Glomerular visceral epithelial cell (primary cell): ENCODE results near the gene KCNE5.
A peak's percentile ranks its signal among the peaks of the same experiment; 100 is the strongest.
"Not testable (repeated sequence)": the region's sequence is repeated elsewhere in the genome, so short reads cannot be mapped to it uniquely, and the experiment has no call there.

ENCODE experiments used
- DNase-seq: peaks from one replicate; pipeline ENCODE4 v3.0.0-alpha.2; 2016; ENCODE audit errors: extremely low spot score

KCNE5 gene, protein sequence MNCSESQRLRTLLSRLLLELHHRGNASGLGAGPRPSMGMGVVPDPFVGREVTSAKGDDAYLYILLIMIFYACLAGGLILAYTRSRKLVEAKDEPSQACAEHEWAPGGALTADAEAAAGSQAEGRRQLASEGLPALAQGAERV

DNA sequence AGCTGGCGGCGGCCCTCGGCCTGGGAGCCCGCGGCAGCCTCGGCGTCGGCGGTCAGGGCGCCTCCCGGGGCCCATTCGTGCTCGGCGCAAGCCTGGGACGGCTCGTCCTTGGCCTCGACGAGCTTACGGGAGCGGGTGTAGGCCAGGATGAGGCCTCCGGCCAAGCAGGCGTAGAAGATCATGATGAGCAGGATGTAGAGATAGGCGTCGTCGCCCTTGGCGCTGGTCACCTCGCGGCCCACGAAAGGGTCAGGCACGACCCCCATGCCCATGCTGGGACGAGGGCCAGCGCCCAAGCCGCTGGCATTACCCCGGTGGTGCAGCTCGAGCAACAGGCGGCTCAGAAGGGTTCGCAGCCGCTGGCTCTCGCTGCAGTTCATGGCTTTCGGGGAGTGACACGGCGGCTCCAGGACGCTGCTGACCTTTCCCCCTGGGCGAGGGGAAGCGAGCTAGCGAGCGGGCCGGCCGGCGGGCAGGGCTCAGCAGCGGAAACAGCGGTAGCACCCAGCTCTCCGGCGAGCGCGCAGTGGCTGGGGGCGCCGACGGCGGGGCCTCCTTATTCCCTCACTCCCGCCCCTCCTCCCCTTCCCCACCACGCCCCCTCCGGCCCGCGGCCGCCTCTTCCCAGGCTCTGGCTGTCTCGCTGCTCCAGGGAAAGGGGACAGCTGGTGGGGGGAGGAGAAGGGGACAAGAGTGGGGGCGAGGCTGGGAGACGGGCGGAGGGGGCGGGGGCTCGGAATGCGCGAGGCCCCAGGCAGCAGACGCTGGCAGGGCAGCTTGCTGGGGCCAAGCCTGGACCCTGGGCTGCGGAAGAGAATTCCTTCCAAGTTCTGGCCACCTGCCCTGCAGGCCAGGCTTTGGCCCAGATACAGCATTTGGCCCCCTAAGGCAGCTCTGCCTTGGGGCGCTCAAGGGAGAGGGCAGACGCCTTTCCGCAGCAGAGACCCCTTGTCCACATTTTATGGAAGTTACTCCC lies at the start of gene KCNE5:
KCNE5 (minus strand) TSS at position 532 of the 976 bp plus-strand sequence; CDS start at position 380, 152 bp downstream.
- DNase-seq, result no peak

DNA sequence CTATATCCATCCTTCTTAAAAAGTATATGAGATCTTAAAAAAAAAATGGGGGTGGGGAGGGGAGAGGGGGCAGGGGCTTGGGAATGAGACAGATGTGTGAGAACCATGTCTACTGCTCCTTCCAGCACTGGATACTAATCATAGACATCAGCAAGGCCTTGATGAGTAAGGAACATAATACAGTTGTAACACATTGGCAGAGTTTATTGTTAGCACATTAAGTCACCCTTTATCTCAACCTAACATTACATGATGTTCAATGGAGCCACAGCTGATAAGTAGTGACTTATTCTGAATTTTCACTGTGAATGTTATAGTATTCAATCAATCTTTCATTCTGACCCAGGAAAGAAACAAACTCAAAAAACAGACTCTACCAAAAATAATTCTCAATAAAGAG lies 47.3 kb upstream of the KCNE5 start:
- DNase-seq, result no peak

DNA sequence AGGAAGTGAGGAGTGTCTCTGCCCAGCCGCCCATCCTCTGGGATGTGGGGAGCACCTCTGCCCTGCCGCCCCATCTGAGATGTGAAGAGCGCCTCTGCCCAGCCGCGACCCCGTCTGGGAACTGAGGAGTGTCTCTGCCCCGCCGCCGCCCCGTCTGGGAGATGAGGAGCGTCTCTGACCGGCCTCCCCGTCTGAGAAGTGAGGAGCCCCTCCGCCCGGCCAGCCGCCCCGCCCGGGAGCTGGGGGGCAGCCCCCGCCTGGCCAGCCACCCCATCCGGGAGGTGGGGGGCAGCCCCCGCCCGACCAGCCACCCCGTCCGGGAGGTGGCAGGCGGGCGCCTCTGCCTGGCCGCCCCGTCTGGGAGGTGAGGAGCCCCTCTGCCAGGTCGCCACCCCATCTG lies 46.2 kb upstream of the KCNE5 start:
- not testable (repeated sequence) for DNase-seq

DNA sequence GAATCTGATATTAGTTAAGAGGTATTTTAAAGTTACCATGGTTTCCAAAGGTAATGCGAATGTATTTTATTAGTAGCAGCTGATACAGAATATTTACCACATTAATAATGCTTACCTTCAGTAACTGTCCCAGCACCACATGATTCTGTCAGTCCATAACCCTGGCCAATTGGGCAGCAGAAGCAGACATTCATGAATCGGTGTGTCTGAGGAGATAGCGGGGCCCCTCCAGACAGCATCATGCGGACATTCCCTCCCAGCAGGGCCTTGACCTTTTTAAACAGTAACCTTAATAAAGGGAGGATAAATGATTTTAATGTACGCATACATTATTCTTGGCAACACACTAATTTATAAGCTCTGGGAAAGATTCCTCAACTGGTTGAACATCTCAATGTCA lies 43.0 kb upstream of the KCNE5 start:
- no peak for DNase-seq

DNA sequence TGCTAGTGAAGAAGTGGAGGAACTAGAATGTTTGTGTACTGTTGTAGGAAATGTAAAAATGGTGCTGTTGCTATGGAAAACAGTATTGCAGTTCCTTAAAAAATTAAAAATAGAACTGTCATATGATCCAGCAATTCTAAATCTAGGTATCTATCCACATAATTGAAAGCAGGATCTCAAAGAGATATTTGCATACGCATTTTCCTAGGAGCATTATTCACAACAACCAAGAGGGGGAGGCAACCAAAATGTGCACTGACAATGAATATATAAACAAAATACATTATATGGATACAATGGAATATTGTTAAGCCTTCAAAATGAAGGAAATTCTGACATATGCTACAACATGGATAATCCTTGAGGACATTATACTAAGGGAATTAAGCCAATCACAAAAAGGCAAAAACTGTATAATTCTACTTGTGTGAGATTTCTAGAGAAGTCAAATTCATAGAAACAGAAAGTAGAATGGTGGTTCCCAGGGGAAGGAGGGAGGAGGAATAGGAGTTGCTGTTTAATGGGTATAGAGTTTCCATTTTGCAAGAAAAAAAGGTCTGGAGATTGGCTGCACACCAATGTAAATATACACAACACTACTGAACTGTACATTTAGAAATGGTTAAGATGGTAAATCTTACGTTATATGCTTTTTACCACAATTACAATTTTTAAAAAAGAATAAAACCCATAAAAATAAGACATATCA lies 35.6 kb upstream of the KCNE5 start:
- no peak for DNase-seq

DNA sequence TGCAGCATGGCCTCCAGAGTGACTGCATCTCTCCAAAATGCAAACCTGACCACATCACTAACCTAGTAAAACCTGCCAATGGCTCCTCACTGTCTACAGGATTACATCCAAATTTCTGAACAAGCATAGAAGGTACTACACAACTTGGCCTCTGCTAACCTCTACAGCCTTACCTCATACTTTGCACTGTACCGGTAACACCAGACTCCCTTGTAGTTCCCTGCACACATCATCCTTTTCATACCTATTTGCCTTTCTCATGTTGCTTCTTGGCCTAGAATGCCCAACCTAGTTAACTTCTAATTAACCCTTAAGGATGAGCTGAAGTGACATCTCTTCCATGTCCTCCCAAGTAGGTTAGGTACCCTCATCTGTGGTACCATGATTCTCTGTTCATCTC lies 33.4 kb upstream of the KCNE5 start:
- DNase-seq, result no peak

DNA sequence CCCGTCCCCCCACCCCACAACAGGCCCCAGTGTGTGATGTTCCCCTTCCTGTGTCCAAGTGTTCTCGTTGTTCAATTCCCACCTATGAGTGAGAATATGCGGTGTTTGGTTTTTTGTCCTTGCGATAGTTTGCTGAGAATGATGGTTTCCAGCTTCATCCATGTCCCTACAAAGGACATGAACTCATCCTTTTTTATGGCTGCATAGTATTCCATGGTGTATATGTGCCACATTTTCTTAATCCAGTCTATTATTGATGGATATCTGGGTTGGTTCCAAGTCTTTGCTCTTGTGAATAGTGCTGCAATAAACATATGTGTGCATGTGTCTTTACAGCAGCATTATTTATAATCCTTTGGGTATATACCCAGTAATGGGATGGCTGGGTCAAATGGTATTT lies 32.4 kb upstream of the KCNE5 start:
- not testable (repeated sequence) for DNase-seq

DNA sequence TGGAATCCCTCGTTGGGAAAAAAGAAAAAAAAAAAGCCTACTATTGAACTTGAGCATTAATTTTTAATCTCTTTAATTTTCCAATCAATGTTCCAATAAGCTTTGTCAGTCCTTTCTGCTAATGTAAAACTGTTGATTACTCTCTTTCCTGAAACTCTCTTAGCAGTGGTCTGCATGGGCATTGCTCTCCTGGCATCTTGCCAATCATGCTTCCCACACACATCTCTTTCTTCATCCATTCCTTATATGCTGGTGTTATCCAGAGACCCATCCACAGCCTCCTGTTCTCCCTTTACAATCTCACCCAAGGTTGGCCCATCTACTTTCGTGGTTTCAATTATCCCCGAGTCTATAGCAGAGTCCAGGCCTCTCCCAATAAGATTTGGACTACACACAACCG lies 31.8 kb upstream of the KCNE5 start:
- DNase-seq, result no peak

DNA sequence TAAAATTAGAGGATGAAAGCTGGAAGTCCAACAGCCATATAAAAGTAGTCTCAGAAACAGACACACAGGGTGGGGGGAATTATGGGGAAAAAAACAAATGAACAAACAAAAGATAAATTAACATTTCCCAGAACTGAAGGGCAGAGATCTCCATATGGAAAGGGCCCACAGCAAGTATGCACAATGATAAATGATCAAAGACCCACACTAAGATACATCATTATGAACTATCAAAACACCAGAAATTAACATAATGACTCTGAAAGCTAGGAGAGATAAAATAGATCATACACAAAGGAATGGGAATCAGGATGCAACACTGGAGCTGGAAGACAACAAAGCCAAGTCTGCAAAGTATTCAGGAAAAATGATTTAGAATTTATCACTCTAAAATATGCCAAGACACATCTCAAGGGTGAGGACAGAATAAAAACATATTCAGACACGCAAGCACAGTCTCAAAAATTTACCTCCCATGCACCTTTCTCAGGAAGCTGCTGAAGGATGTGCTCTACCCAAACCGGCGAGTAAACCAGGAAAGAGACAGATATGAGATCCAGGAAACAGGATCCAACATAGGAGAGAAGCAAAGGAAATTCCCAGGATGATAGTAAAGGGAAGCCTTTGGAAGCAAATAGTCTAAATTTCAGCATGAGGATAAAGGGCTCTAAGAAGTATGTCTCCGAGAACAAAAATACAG lies 30.7 kb upstream of the KCNE5 start:
- DNase-seq, result no peak

DNA sequence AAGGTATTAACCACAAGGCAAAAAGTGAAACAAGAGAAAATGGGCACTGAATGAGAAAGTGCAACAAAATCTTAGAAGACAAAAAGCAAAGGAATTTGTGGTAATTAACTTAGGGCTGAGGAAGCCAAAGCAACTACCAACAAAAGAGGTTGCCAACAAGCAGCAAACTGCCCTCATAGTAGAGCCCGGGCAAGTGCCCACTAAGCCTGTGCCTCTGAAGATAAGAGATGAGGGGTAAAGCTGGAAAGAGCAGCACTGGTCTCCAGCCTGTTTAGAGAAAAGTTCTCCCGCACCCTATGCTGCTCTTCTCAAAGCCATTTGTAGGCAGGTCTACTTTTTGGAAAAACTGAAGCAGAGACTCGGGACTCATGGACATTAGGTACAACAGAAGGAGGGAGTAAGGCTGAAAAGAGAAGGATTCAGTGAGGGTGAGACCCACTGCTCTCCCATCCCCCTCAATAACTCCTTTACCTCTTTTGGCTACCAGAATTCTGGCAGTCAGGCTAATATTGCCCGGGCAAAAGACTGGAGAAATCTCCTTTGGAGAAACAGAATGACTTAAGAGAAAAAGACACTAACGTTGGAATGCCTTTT lies 29.6 kb upstream of the KCNE5 start:
- no peak for DNase-seq

DNA sequence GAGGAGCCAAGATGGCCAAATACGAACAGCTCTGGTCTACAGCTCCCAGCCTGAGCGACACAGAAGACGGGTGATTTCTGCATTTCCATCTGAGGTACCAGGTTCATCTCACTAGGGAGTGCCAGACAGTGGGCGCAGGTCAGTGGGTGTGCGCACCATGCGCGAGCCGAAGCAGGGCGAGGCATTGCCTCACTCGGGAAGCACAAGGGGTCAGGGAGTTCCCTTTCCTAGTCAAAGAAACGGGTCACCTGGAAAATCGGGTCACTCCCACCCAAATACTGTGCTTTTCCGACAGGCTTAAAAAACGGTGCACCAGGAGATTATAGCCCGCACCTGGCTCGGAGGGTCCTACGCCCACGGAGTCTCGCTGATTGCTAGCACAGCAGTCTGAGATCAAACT lies 19.7 kb upstream of the KCNE5 start:
- not testable (repeated sequence) for DNase-seq

DNA sequence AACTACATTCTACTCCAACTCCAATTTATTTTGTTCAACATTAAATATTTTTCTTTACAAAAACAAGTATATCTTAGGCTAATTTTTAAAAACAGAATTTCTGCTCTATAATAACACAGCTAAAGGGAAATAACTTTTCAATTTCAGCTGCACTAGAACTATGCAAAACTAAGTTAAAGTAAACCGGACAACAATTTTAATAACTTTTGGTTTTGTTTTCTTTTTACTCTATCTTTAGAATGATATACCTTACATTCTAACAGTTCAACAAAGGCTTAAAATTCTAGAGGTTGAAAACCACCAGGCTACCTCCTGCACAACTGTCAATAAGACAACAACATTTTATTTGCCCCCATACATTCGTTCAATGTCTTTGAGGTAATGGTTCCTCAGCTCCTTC lies 18.7 kb upstream of the KCNE5 start:
- no peak for DNase-seq

DNA sequence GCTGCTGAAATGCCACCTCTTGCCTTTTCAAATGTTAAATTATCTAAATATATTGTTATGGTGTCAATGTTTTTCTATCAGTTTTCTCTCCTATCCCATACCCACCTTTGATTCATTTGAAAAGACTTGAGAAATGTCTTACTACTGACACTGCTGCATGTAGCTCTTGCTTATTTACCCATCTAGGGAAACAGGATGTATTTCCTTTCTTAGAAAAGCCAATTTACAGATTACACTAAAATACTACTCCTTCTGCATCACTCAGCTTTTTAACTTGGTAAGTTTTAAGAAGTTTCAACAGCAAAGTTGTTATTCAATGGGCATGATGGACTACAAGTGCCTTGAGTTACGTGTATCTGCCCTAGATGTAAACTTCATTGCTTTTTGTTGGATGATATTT lies 13.2 kb upstream of the KCNE5 start:
- DNase-seq, result no peak

DNA sequence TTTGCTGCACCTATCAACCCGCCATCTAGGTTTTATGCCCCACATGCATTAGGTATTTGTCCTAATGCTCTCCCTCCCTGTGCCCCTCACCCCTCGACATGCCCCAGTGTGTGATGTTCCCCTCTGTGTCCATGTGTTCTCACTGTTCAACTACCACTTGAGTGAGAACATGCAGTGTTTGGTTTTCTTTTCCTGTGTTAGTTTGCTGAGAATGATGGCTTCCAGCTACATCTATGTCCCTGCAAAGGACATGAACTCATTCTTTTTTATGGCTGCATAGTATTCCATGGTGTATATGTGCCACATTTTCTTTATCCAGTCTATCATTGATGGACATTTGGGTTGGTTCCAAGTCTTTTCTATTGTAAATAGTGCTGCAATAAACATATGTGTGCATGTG lies 12.5 kb upstream of the KCNE5 start:
- DNase-seq, result not testable (repeated sequence)

DNA sequence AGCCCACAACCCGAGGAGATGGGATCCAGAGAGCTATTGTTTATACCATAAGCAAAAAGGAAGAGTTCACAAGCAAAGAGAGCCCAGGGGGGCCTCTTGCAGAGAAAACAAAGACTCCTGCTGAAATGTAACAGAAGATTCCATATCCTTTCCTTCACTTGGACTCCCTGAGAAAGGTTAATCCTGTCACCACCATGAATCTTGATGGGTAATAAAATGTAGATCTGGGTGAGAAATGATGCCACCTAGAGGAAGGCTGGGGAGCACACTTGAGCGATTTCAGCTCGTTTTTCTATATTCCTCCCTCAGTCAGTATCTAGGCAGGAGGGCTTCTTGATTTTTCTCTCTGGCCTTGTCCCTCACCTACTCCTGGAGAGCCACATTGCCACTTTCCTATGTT lies 10.2 kb upstream of the KCNE5 start:
- DNase-seq, result peak; percentile 3

DNA sequence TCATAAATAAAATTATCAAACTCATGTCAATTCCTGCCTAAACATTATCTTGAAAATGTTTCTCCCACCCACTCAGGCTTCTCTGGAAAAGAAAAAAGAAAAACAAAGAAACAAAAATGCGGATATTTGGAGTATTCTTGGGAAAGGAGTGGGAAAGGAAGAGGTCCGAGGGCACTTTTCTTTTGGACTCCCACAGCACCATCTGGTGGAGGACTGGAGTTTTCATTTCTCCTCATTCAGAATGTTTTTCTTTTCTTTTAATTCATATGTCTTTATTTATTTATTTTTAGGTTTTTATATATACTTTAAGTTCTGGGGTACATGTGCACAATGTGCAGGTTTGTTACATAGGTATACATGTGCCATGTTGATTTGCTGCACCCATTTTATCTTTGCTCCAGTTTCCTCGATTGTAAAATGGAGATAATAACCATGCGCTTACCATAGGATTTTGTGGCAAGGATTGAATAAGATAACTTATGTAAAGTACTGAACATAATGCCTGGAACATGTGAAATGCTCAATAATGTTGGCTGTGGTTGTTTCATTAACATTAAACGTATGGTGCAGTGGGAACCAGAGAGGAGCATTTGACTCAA lies 8.0 kb upstream of the KCNE5 start:
- DNase-seq, result peak; percentile 6

DNA sequence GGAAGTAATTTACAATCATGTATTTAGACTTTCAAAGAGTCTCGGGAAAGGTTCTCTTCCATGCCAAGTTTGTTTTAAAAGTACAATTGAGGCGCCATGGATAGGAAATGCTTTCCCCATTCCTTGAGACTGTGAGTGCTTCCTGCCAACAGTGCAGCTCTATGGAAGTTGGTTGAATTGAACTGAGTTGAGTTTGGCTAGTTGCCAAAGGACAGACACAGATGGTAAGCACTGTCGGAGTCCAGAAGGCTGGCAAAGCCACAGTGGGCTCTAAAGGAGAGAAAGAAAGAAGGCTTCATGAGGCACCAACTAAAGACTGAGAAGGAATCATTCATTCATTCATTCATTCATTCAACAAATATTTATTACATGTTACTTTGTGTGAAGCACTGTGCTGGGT lies 4.3 kb upstream of the KCNE5 start:
- no peak for DNase-seq

DNA sequence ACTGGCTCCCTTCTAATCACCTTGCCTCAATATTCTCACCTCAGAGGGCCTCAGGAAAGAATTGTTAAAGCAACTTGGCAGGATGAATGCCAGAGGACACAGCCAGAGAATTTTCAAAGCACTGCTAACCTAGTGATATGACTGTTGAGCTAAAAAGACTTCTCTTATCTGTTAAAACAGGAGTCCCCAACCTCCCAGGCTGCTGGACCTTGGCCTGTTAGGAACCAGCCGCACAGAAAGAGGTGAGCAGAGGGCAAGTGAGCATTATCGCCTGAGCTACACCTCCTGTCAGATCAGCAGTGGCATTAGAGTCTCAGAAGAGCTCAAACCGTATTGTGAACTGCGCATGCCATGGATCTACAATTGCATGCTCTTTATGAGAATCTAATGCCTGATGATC lies 1.7 kb upstream of the KCNE5 start:
- no peak for DNase-seq

DNA sequence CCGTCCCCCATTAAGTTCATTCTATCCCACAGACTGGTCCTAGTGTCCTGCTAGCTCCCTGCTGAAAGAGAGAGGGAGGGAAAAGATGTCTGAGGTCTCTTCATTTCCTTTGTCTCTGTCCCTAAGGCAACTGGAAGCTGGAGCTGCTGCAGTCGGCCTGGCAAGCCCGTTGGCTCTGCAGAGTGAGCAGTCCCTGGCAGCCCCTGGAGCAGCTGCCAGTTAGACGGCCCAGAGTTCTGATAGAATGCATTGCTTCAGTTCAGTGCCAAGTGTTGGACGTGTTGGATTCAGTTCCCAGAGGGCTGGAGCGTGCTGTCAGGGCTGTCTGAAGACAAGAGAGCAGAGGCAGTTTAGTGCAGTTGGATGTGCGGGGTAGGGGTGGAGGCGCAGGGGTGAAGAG lies 975 bp downstream of the KCNE5 start:
- no peak for DNase-seq

DNA sequence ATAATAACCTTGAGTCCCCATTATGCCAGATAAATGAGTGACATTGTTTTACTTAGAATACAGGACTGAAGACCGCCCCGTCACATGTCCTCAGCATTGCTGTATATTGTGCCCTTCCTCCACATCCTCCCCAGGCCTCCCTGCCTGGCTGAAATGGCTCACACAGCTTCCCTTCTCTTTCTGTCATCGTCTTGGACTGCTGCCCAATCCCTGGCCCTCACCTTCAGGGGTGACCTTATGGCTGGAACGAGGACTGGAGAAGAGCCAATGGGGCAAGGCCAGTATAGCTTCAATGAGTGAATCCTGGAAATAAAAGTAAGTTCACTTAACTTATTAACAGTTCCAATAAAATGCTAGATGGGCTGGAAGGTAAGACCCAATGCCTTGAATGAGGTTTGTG lies 2.7 kb downstream of the KCNE5 start:
- DNase-seq, result no peak

DNA sequence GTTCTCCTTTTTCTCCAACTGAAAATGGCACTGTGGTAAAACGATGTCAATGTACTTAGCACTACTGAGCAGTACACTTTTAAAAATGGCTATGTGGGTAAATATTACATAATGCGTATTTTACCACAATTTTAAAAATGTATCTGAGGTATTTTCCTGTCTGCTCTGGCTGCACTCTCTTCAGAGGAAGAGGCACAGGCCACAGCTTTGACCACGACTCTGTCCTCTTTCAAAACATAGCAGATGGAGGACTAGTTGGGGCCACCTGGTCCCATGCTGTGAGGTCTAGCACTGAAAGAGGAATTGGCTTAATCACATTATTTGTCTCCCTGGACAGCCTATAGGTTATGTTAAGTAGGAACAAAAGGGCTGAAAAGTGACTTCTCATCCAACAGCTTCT lies 5.2 kb downstream of the KCNE5 start:
- no peak for DNase-seq
